NCI-H128 (cell line): ENCODE results near the gene JADE2.
"Not testable (repeated sequence)": the region's sequence is repeated elsewhere in the genome, so short reads cannot be mapped to it uniquely, and the experiment has no call there.

Source experiments
- DNase-seq: peaks from one replicate; lab custom pipeline; 2025; ENCODE audit not compliant: unreplicated experiment; lab: John Stamatoyannopoulos, UW

JADE2 gene

DNA sequence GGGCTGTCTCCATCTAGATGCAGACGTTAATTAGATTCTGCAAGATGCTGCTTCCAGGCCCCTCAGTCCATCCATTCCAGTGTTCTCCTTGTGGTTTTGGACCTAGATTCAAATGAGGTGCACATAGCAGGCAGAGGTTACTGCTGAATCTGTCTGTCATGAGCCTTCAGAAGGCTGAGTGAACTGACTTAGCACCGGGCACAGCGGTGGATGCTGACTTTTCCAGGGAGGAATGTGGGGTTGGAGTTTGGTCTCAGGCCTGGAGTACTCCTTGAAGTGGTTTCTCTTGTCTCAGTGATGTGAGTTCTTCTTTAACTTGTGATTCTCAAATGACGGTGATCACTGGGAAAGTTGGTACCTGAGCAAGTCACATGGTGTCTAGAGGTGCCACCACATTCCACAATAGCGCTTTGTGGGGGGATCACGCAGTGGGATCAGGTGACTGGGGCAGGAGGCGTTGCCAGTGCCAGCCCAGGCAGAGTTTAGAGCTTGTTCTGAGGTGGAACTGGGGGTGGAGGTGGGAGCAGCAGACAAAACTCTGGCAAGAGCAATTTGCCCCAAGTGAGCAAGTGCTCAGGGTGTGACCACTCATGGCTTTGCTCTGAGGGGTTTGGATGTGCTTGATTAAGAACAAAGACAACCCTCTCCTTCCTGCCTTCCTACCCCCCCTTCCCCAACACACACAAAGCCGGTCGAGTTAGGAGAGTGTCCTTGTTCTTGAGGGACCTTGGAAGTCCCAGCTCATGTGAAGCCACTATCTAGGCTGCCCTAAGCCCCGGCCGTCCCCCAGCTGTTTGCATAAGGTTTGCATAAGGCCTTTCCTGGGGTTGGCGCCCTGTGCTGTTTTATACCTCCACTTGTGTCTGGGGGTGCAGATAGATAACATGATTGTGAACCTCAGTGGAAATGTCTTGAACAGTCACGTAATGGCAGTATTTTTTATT lies 25.1 kb downstream of the JADE2 start:
- no peak for DNase-seq

DNA sequence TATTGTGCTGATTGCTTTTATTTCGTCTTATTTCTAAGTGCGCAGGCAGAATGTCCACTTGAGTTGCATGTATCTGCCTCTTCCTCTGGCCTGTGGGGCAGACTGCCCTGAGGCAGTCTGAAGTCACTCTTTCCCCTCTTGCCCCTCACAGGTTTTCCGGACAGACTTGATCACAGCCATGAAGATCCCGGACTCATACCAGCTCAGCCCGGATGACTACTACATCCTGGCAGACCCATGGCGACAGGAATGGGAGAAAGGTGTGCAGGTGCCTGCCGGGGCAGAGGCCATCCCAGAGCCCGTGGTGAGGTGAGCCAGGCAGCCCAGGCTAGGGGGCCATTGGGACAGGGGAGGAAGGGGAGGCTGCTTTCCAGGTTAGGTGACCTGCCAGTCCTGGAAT lies 26.4 kb downstream of the JADE2 start:
- no peak for DNase-seq

DNA sequence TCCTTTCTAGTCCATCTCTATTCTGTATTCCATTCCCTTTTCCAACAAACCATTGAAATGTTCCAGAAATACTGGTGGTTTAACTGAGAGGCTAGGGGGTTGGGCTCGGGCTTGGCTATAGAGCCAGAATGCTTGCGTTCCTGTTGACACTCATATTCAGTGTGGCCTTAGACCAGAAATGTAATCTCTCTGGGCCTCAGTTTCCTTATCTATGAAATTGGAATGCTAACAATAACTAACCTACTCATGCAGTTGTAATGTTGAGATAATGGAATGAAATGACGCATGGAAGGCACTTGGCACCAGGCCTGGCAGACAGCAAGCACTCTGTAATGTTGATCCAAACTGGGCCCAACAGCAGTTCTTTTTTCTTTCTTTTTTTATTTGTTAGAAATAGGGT lies 26.8 kb downstream of the JADE2 start:
- no peak for DNase-seq

DNA sequence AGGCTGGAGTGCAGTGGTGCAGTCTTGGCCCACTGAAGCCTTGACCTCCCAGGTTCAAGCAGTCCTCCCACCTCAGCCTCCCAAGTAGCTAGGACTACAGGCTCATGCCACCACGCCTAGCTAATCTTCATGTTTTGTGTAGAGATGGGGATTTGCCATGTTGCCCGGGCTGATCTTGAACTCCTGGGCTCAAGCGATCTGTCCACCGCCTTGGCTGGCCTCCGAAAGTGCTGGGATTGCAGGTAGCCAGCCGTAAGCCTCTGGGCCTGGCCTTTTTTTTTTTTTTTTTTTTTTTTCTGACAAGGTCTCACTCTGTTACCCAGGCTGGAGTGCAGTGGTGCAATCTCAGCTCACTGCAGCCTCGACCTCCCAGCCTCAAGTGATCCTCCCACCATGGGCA lies 27.2 kb downstream of the JADE2 start:
- not testable (repeated sequence) for DNase-seq

- no peak for DNase-seq
Observed at GRCh38 chr5:134553821-134554267, 28.4 kb downstream of the JADE2 start.

- no peak for DNase-seq
Observed at GRCh38 chr5:134554319-134555222, 29.1 kb downstream of the JADE2 start.

DNA sequence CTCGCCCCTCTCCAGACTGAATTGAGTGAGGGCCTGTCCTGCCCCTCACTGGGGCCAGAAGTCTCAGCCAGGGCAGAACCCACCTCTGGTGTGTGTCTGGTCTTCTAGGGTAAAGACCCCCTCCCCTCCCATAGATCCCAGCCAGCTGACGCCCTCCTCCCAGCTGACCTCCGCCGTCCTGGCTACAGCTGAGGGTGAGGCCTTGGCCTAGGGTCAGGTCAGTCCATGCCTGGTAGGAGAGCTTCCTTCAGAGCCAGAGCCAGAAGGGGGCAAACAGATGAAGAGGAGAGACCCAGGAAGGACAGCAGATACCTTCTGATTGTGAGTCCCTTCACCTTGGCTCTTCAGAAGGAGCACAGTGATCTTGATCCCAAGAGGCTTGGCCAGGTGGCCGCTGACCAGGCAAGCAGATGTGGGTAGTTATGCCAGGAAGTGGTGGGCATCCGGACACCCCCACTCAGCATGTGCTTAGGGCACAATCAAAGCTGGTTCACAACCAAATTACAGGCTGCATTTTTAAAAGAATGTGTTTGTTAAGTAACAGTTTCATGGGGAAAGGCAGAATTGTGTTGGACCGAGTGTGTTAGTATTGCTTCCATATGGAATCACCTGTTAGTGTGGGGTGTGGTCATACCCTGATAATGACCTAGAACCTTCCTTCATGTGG lies 29.9 kb downstream of the JADE2 start:
- no peak for DNase-seq

- DNase-seq: no peak
Observed at GRCh38 chr5:134555890-134556311, 30.4 kb downstream of the JADE2 start.

DNA sequence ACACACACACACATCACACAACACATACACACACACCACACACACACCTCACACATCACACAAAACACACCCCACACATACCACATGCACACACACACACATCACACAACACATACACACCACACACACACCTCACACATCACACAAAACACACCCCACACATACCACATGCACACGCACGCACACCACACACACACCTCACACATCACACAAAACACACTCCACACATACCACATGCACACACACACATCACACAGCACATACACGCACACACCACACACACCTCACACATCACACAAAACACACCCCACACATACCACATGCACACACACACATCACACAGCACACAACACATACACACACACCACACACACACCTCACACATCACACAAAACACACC lies 31.1 kb downstream of the JADE2 start:
- DNase-seq: not testable (repeated sequence)

DNA sequence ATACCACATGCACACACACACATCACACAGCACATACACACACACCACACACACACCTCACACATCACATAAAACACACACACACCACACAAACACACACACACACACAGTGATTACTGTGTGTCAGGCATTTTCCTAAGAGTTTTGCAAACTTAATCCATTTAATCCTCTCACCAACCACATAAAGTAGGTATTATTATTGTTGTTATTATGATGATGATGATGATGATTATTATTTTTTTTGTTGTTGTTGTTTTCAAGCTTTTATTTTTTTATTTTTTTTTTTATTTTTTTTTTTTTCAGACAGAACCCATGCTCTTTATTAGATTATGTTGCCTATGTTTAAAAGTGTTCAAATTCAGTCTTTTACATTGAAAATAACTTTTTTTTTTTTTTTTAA lies 31.5 kb downstream of the JADE2 start:
- no peak for DNase-seq

DNA sequence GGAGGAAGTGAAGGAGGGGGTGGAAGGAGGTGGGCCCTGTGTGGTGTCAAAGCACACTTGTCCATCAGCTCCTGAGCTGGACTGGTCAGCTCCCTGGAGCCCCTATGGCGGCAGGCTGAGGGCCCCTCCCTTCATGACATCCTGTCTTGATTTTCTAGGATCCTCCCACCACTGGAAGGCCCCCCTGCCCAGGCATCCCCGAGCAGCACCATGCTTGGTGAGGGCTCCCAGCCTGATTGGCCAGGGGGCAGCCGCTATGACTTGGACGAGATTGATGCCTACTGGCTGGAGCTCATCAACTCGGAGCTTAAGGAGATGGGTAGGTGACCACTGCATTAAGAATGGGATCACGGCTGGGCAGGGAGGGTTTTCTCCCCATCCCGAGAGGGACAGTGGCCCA lies 34.2 kb downstream of the JADE2 start:
- DNase-seq: no peak

GRCh38 chr5:134560698-134561097 lies 35.2 kb downstream of the JADE2 start:
- no peak for DNase-seq

DNA sequence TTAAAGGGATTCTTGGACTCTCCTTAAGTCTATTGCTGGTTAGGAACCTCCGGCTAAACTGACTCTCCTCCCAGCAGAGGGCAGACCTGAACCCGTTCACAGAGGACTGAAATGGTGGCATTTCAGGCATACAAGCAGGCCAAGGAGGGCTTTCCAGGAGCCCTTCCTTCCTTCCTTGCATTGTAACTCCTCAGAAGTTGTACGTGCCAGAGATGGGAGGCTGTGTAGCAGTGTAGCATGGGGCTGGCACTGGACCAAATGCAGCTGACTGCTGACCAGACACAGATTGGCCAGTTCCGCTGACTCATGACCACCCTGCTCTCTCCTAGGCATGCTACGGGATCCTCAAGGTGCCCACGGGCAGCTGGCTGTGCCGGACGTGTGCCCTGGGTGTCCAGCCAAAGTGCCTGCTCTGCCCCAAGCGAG lies 36.4 kb downstream of the JADE2 start:
- DNase-seq: no peak

DNA sequence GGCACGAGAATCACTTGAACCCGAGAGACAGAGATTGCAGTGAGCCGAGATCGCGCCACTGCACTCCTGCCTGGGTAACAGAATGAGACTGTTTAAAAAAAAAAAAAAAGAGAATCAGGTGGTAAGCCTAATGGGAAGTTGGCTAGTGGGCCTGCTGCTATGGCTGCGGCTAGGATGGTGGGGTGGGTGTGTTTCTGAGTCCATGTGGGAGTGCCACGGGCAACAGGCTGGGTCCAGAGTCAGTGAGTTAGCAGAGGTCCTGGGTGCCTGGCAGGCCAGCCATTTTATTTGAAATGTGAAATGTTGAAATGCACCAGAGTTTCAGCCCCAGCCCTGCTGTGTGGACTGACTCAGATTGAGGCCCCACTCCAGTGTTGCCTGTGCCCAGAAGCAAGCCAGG lies 37.8 kb downstream of the JADE2 start:
- DNase-seq: no peak

GRCh38 chr5:134563962-134564361 lies 38.5 kb downstream of the JADE2 start:
- DNase-seq: no peak

DNA sequence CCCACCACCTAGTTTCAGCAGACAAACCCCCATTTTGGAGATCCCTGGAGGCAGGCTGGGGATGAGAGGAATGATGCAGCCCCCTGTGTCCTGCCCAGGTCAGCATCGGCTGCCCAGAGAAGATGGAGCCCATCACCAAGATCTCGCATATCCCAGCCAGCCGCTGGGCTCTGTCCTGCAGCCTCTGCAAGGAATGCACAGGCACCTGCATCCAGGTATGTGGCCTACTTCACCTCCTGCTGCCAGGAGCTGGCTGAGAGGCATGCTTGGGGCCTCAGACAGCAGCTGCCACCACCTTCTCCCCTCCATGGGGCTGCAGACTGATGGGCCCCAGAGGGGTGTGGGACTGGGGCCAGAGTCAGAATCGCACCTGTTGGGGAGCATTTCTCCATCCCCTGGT lies 38.9 kb downstream of the JADE2 start:
- no peak for DNase-seq

GRCh38 chr5:134565791-134566740 lies 40.6 kb downstream of the JADE2 start:
- DNase-seq: no peak

GRCh38 chr5:134566741-134567221 lies 41.3 kb downstream of the JADE2 start:
- no peak for DNase-seq

- DNase-seq: no peak
Observed at GRCh38 chr5:134567641-134568336, 42.3 kb downstream of the JADE2 start.
